ENCODE measurements around the gene CRYGN. TPM values are rescaled to one million over a fixed set of nuclear protein-coding genes. Genes with fewer than 3 reads are reported as not detected.

The CRYGN gene
- total and polyA plus RNA-seq, 2 donors from 2014 or later, result 0.22 TPM; not detected in 1

DNA sequence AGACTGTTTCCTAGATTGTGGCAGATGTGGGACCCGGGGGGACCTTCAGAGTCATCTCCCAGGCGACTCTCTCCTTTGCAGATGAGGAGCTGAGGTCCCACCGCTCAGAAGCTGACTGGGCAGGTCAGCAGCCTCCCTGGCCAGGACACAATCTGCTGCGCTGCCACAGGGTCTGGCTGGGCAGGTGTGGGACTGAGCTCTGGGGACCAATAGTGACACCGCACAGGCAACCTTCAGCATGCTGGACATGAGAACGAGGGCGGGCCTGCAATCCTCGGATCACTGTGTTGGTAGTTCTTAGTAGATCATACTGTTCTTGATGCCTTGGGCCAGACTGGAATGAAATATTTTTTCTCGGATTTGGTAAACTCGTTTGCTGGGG lies 20.5 kb upstream of the CRYGN start:
- H3K9me3 ChIP-seq (ENCODE audit: control insufficient read depth in 2 of 3, insufficient read depth in 1 of 3, low read length in 3 of 3), result peaks cover 0 to 7% (median 0%) of the 10 kb centered on the region in 3 donors
- intact Hi-C loops (cut with DNase I), result no loop called here
- H3K36me3 ChIP-seq (ENCODE audit: control insufficient read depth in 2 of 3, insufficient read depth in 3 of 3, low read length in 3 of 3), result peaks cover 0 to 6% (median 2%) of the 10 kb centered on the region in 3 donors
- no peak for FAIRE-seq
- peak overlapping the region in 2 of 3 donors; percentile 17 to 65 for H3K9ac ChIP-seq (ENCODE audit: low read length in 3 of 3)
- H3K27me3 ChIP-seq (ENCODE audit: control insufficient read depth, insufficient read depth, low read length), result no peaks in the 10 kb centered on the region
- H3K4me1 ChIP-seq (ENCODE audit: control insufficient read depth in 2 of 3, insufficient read depth in 2 of 3, low read depth in 1 of 3, low read length in 3 of 3), result peaks cover 0 to 24% (median 18%) of the 10 kb centered on the region in 3 donors
- peak overlapping the region in 2 of 3 donors; percentile 4 to 35 for H3K4me3 ChIP-seq (ENCODE audit: low read length in 3 of 3)
- TF ChIP-seq, protein P1, sequence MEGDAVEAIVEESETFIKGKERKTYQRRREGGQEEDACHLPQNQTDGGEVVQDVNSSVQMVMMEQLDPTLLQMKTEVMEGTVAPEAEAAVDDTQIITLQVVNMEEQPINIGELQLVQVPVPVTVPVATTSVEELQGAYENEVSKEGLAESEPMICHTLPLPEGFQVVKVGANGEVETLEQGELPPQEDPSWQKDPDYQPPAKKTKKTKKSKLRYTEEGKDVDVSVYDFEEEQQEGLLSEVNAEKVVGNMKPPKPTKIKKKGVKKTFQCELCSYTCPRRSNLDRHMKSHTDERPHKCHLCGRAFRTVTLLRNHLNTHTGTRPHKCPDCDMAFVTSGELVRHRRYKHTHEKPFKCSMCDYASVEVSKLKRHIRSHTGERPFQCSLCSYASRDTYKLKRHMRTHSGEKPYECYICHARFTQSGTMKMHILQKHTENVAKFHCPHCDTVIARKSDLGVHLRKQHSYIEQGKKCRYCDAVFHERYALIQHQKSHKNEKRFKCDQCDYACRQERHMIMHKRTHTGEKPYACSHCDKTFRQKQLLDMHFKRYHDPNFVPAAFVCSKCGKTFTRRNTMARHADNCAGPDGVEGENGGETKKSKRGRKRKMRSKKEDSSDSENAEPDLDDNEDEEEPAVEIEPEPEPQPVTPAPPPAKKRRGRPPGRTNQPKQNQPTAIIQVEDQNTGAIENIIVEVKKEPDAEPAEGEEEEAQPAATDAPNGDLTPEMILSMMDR (IDR thresholded peaks at IDR 0.05; ENCODE audit: borderline replicate concordance, extremely low read depth, insufficient read depth), result no peak
- H3K27ac ChIP-seq (ENCODE audit: low read depth in 2 of 2, low read length in 2 of 2), result peak overlapping the region; percentile 88 to 96
- DNase-seq, result no peak

DNA sequence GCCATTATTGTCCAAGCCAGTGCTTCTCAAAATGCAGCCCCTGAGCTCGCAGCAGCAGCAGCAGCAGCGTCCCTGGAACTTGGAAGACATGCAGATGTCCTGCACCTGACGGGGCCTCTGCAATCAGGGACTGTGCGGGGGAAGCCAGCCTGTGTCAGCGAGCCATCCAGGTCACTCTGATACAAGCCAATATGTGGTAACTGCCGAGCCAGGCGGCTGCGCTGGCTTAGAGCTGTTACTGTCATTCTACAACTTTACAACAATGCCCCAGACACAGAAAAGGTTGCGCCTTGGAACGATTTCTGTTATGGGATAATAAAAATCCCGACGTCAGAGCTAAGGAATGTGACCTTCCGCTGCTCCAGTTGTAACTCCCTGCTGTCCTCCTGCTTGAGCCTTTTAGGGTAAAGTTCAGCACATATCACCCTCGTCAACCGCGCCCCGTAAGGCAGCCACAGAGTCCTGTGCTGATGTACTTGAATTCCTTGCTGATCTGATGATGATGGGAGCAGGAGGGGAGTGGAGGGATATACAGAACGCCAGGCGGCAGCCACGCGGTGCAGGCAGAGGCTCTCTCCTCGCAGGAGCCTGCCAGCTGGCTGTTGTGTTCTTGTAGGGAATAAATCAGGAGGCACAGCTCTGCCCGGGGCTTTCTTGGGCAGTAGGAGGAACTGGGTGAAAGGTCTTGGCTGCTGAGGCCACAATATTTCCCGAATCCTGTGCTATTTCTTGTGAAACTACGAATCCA lies 20.0 kb upstream of the CRYGN start:
- peak overlapping the region; percentile 88 to 96 for H3K27ac ChIP-seq (ENCODE audit: low read depth in 2 of 2, low read length in 2 of 2)
- H3K4me1 ChIP-seq (ENCODE audit: control insufficient read depth in 2 of 3, insufficient read depth in 2 of 3, low read depth in 1 of 3, low read length in 3 of 3), result peaks cover 0 to 24% (median 18%) of the 10 kb centered on the region in 3 donors
- H3K9ac ChIP-seq (ENCODE audit: low read length in 3 of 3), result peak overlapping the region in 2 of 3 donors; percentile 17 to 65
- H3K27me3 ChIP-seq (ENCODE audit: control insufficient read depth, insufficient read depth, low read length), result no peaks in the 10 kb centered on the region
- H3K36me3 ChIP-seq (ENCODE audit: control insufficient read depth in 2 of 3, insufficient read depth in 3 of 3, low read length in 3 of 3), result peaks cover 0 to 2% (median under 1%) of the 10 kb centered on the region in 3 donors
- FAIRE-seq (peak; percentile 39), DNase-seq (peak; percentile 87 to 95 (median 92))
- TF ChIP-seq, protein P1 (IDR thresholded peaks at IDR 0.05; ENCODE audit: borderline replicate concordance, extremely low read depth, insufficient read depth), result peak; percentile 21
- peak overlapping the region; percentile 17 to 35 (median 31) for H3K4me3 ChIP-seq (ENCODE audit: low read length in 3 of 3)
- intact Hi-C loops (cut with DNase I), result loop anchor here (10.0 kb wide), 1 partner anchor 85 kb away; no protein-coding TSS in a partner anchor
- peaks cover 0 to 7% (median 0%) of the 10 kb centered on the region in 3 donors for H3K9me3 ChIP-seq (ENCODE audit: control insufficient read depth in 2 of 3, insufficient read depth in 1 of 3, low read length in 3 of 3)

DNA sequence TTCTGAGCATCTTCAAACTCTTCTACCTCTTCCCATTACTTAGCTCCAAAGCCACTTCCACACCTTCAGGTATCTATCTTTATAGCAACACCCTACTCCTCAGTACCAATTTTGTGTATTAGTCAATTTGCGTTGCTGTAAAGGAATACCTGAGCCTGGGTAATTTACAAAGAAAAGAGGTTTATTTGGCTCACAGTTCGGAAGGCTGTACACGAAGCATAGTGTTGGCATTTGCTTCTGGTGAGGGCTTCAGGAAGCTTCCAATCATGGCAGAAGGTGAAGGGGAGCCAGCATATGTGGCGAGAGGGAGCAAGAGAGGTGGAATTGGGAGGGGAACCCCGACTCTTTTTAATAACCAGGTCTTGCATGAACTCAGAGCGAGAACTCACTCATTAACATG lies 17.6 kb upstream of the CRYGN start:
- FAIRE-seq, result no peak
- peaks cover 0 to 4% (median 0%) of the 10 kb centered on the region in 3 donors for H3K9me3 ChIP-seq (ENCODE audit: control insufficient read depth in 2 of 3, insufficient read depth in 1 of 3, low read length in 3 of 3)
- intact Hi-C loops (cut with DNase I), result loop anchor here (10.0 kb wide), 1 partner anchor 83 kb away; no protein-coding TSS in a partner anchor

More for the DNA sequence above, 17.6 kb upstream of the CRYGN start:
- Histone ChIP-seq H3K4me1 (ENCODE audit: control insufficient read depth in 2 of 3, insufficient read depth in 2 of 3, low read depth in 1 of 3, low read length in 3 of 3) (peaks cover 0 to 24% (median 18%) of the 10 kb centered on the region in 3 donors), H3K27ac (ENCODE audit: low read depth in 2 of 2, low read length in 2 of 2) (no peak overlapping the region), H3K27me3 (ENCODE audit: control insufficient read depth, insufficient read depth, low read length) (no peaks in the 10 kb centered on the region), H3K4me3 (ENCODE audit: low read length in 3 of 3) (no peak overlapping the region), H3K9ac (ENCODE audit: low read length in 3 of 3) (no peak overlapping the region), H3K36me3 (ENCODE audit: control insufficient read depth in 2 of 3, insufficient read depth in 3 of 3, low read length in 3 of 3) (no peaks in the 10 kb centered on the region)
- no peak for DNase-seq
- TF ChIP-seq, protein P1 (IDR thresholded peaks at IDR 0.05; ENCODE audit: borderline replicate concordance, extremely low read depth, insufficient read depth), result no peak
